ENCODE measurements around the gene LAMTOR2.

Gene LAMTOR2

DNA sequence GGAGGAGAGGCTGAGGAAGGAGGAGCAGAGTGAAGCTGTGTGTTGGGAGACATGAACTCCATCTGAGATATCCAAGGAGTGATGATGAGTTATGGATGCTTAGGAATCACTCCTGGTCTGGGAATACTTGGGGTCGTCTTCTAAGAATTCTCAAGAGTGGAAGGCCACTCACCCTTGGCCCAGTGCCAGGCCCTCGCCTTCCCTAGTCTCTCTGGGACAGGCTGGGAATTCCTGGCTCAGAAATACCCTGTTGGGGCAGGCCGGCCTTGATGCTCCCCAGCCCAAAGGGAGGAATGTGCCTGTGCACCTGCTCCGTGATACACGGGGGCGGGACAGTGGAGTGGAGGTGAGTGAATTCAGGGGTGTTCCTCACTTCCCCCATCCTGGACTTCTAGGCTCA is 47.3 kb downstream of the LAMTOR2 start:
- H3K27ac ChIP-seq, result no peak overlapping the region
- TF ChIP-seq, protein P1, sequence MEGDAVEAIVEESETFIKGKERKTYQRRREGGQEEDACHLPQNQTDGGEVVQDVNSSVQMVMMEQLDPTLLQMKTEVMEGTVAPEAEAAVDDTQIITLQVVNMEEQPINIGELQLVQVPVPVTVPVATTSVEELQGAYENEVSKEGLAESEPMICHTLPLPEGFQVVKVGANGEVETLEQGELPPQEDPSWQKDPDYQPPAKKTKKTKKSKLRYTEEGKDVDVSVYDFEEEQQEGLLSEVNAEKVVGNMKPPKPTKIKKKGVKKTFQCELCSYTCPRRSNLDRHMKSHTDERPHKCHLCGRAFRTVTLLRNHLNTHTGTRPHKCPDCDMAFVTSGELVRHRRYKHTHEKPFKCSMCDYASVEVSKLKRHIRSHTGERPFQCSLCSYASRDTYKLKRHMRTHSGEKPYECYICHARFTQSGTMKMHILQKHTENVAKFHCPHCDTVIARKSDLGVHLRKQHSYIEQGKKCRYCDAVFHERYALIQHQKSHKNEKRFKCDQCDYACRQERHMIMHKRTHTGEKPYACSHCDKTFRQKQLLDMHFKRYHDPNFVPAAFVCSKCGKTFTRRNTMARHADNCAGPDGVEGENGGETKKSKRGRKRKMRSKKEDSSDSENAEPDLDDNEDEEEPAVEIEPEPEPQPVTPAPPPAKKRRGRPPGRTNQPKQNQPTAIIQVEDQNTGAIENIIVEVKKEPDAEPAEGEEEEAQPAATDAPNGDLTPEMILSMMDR (conservative IDR thresholded peaks at IDR 0.05), result no peak

DNA sequence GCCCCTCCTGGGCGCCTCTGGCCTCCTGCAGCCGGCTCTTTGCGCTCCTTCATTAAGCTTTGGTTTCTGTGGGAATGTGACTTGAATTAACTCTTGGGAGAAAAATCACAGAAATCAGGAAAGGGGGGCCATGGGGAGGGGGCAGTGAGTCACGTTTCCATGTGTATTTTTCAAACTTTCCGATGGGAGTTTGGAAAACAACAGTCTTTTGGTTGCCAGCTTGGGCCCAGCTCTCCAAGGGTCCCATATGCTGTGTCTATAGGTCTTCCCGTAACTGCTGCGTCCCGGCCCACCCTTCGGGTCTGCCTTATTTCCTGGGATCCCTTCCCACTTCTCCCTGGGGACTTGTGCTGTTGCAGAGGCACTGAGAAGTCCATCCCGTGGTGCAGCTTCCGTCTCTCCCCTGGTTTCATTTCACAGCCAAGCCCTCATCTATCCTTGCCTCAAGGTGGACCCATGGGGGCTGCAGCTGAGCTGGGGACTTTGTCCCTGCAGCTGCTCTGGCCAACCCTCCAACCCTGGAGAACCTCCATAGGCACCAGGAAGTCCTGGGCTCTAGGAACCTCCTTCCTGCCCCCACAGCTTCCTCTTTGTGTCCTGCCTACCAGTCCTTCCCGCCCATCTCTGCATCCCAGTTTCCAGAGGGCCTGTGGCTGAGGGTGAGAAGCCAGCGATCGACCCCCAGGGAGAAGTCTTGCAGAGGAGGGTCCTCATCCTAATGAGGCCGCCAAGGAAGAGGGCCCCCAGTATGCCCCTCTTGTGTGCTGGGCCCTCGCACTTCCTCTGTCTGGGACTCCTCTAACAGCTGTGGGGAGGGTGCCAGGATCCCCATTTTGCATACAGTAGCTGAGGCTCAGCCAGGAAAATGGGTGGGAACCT is 48.3 kb downstream of the LAMTOR2 start:
- peak overlapping the region; percentile 77; the same call in 1 of the 2 replicates for H3K27ac ChIP-seq
- TF ChIP-seq, protein P1 (conservative IDR thresholded peaks at IDR 0.05), result no peak

DNA sequence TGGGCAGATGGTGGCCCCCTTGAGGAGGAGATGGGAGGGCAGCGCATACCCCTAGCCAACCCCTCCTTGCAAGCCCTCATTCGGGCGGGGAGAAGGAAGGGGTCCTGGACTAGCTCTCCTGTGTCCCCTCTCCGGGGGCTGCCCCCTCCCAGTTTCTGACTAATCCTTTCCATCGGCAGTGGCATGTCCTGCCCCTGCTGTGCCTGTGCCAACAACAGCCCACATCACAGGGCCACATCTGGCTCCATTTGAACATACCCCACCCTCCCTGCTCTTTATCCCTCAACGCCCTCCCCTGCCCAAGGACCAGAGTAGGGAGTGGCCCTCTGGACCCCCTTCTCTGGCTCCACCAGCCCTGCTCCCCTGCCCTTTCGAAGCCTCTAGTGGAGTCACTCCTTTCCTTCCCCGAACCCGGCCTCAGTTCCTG is 49.0 kb downstream of the LAMTOR2 start:
- H3K27ac ChIP-seq, result peak overlapping the region; percentile 77
- TF ChIP-seq, protein P1 (conservative IDR thresholded peaks at IDR 0.05), result no peak

DNA sequence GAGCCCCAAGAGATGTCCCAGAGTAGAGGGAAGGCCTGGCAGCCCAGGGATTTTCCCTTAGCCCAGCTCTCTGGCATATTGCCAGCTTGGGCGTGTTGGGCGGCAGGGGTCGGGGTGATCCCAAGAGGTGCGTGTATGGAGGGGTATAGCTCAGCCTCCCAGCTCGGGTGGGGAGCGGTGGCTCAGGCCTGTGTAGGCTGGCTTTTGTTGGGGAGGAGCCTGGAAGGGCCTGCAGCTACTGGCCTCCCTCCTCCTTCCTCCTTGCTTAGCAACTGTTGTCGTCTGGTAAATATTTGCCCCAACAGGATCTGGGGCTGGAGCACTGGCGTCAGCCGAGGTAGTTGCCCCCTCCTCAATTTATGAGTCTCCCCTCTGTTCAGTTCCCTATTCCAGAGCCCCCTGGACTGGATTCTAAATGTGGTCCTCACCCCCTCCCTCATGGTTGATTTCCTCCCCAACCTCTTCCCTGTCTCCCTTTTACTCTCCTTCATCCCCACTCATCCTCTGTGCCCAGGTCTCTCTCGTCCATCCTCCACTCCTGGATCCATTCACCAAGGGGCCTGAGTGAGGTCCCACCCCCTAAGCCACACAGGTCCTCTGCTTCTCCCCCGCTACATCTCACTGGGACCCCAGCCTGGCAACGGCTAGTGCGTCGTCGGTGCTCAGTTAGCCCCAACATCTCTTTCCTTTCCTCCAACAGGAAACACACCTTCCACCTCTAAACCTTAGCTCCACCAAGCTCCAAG is 49.7 kb downstream of the LAMTOR2 start:
- TF ChIP-seq, protein P1 (conservative IDR thresholded peaks at IDR 0.05), result no peak
- peak overlapping the region; percentile 77 for H3K27ac ChIP-seq

DNA sequence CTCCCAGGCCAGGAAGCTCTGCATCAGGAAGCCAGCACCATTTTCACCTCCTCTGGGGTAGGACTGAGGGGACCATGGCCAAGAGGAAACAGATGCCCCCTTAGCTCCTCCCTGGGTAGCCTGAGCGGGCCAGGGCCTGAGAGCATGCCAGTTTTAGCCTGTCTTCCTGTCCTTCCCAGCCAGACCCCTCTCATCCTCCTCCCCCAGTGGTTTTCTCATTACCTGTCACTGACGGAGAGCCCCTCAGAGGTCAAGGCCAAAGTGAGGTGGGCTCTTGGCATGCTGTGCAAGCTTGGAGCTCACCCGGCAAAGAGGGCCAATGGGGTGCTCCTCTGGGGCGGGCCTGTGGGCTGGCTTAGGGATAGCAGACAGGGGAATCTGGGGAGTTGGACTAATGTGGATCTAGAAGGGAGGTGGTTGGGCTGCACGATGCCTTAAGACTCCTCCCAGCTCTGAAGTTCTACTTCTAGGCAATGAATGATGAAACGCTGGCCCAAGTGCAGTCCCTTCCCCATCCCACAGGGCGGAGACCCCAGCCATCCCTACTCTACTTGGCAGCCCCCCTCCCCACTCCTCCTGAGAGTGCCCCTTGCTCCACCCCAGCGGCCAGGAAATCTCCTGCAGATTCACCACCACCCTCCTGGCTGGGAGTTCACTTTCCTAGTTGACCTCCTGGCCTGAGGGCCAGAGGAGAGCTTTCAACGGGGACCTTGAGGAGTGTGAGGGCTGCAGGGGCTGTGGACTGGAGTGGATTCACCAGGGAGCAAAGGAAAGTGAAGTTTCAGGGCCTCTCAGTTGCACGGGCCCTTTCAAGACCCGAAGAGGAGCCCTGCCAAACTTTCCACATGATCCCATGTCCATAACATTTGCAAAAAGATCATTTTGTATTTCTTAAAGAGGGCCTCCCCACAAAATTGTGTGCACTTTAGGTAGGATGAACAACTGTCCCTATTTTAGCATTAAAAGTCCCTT is 50.6 kb downstream of the LAMTOR2 start:
- TF ChIP-seq, protein P1 (conservative IDR thresholded peaks at IDR 0.05), result no peak
- H3K27ac ChIP-seq, result peak overlapping the region; percentile 77

DNA sequence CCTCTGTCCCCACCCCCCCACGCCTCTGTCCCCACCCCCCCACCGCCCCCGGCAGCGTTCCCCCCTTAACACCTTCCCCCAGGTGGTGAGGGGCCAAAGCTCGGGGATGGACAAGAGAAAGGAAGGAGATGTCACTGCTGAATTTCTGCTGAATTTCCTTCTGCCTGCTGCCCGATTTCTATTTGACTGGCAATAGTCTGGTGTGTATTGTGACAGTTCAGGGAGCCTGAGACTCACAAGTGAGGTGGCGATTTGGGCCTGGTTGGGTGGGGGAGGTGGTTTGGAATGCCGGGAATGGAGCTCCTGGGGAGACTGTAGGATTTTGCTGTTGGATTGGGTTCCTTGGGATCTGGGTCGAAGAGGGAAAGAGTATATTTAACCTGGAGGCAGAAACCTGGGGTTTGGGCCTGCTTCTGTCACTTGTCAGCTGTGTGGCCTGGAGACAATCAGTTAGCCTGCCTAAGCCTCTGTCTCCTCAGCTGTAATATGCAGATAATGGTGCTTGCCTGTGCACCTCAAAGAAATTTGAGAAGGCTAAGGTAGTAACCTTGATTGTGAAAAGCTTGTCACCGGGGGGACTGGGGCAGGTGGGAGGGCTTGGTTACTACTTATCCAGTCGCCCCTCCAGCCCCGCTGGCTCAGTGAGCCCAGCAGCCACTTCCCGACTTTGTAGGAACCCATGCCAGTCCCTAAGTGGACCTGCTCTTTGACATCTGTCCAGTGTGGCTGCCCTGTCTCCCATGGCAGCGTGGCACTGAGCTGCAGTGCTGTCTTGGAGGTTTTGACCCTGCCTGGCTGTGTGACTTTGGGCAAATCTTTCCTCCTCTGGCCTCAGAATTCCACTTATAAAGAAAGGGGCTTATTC is 52.3 kb downstream of the LAMTOR2 start:
- peak overlapping the region; percentile 77 for H3K27ac ChIP-seq

More for the DNA sequence above, 52.3 kb downstream of the LAMTOR2 start:
- TF ChIP-seq, protein P1 (conservative IDR thresholded peaks at IDR 0.05), result no peak

Measured in VCaP (cell line).